HG03354 (cell line): ENCODE measurements around the gene POPDC2.
A peak's percentile ranks its signal among the peaks of the same experiment; 100 is the strongest.

Experiments used
- ATAC-seq: cut with Tn5 transposase; IDR thresholded peaks from one replicate; pipeline ENCODE4 v1.9.1; 2021; ENCODE audit warnings: mild to moderate bottlenecking; ENCODE audit not compliant: unreplicated experiment, poor library complexity, severe bottlenecking

The POPDC2 gene

GRCh38 chr3:119643528-119643927 lies 16.9 kb downstream of the POPDC2 start:
- no peak for ATAC-seq

- no peak for ATAC-seq
Measured at GRCh38 chr3:119642746-119643473, 17.5 kb downstream of the POPDC2 start.

GRCh38 chr3:119641416-119641815 lies 19.0 kb downstream of the POPDC2 start:
- ATAC-seq, result no peak

GRCh38 chr3:119639494-119640350 lies 20.7 kb downstream of the POPDC2 start:
- no peak for ATAC-seq

GRCh38 chr3:119637679-119638477 lies 22.5 kb downstream of the POPDC2 start:
- ATAC-seq, result peak; percentile 45

GRCh38 chr3:119636891-119637611 lies 23.3 kb downstream of the POPDC2 start:
- no peak for ATAC-seq

- ATAC-seq, result no peak
Measured at GRCh38 chr3:119636249-119636648, 24.1 kb downstream of the POPDC2 start.

GRCh38 chr3:119635719-119636118 lies 24.7 kb downstream of the POPDC2 start:
- ATAC-seq, result no peak

GRCh38 chr3:119632829-119633228 lies 27.6 kb downstream of the POPDC2 start:
- ATAC-seq, result no peak

GRCh38 chr3:119632216-119632615 lies 28.2 kb downstream of the POPDC2 start:
- ATAC-seq, result no peak

- ATAC-seq, result no peak
Measured at GRCh38 chr3:119631516-119631915, 28.9 kb downstream of the POPDC2 start.

GRCh38 chr3:119630880-119631329 lies 29.5 kb downstream of the POPDC2 start:
- no peak for ATAC-seq

- no peak for ATAC-seq
Measured at GRCh38 chr3:119630128-119630879, 30.1 kb downstream of the POPDC2 start.

- ATAC-seq, result peak; percentile 35
Measured at GRCh38 chr3:119628816-119629445, 31.5 kb downstream of the POPDC2 start.

GRCh38 chr3:119628390-119628789 lies 32.0 kb downstream of the POPDC2 start:
- ATAC-seq, result peak; percentile 71

- peak; percentile 42 for ATAC-seq
Measured at GRCh38 chr3:119627461-119627860, 32.9 kb downstream of the POPDC2 start.

GRCh38 chr3:119626196-119626595 lies 34.2 kb downstream of the POPDC2 start:
- no peak for ATAC-seq

GRCh38 chr3:119625451-119626153 lies 34.8 kb downstream of the POPDC2 start:
- no peak for ATAC-seq
